OCI-LY7 (cell line): Measurements from ENCODE around the gene GPR180. TPM values are rescaled to one million over a fixed set of nuclear protein-coding genes. Genes with fewer than 3 reads are reported as not detected.

Source experiments
- BruUV-seq: library from RNA; stranded (reverse); fragments of 400-500 nt; replicated peaks from 2 replicates; lab custom pipeline; 2021; lab: Mats Ljungman, UMichigan
- CTCF ChIA-PET: fragments of 300-600 bp; sonication (Branson Sonifier 250); formaldehyde crosslinking; loops from one replicate; lab custom pipeline; 2022; ENCODE audit warnings: antibody characterized with exemption; ENCODE audit not compliant: unreplicated experiment; lab: Charles Lee
- POLR2A ChIA-PET: fragments of 300-600 bp; sonication (Branson Sonifier 250); formaldehyde crosslinking; loops from one replicate; lab custom pipeline; 2022; ENCODE audit warnings: antibody characterized with exemption; lab: Charles Lee
- DNase-seq: peaks from one replicate; pipeline ENCODE4 v3.0.0-alpha.2; 2015; ENCODE audit warnings: low spot score
- H2AFZ ChIP-seq: fragments of 200-600 bp; sonication (generic), shearing (Covaris generic); 2 replicates; pipeline ENCODE4 v1.6.1; 2014; ENCODE audit warnings: mild to moderate bottlenecking, antibody characterized with exemption, low read length, moderate library complexity
- H3K27ac ChIP-seq: fragments of 200-600 bp; sonication (generic); 2 replicates; pipeline ENCODE4 v1.5.1; 2014; ENCODE audit warnings: mixed run types, low read depth, mild to moderate bottlenecking, moderate library complexity, low read length, inconsistent platforms; ENCODE audit not compliant: poor library complexity, severe bottlenecking
- H3K36me3 ChIP-seq: fragments of 200-600 bp; sonication (generic); 2 replicates; pipeline ENCODE4 v1.6.1; 2014; ENCODE audit warnings: mild to moderate bottlenecking, antibody characterized with exemption, low read length, moderate library complexity, mixed read lengths; ENCODE audit not compliant: insufficient read depth
- H3K4me1 ChIP-seq: fragments of 200-600 bp; sonication (generic); 2 replicates; pipeline ENCODE4 v1.5.1; 2014; ENCODE audit warnings: mild to moderate bottlenecking, low read length; ENCODE audit not compliant: insufficient read depth, poor library complexity, severe bottlenecking
- H3K4me2 ChIP-seq: fragments of 200-600 bp; sonication (generic); 2 replicates; pipeline ENCODE4 v1.6.1; 2014; ENCODE audit warnings: mild to moderate bottlenecking, low read length
- H3K4me3 ChIP-seq: fragments of 200-600 bp; sonication (generic); 2 replicates; pipeline ENCODE4 v1.5.1; 2014; ENCODE audit warnings: mild to moderate bottlenecking, low read depth, low read length; ENCODE audit not compliant: poor library complexity, severe bottlenecking
- H3K79me2 ChIP-seq: fragments of 200-600 bp; sonication (generic); 2 replicates; pipeline ENCODE4 v1.6.1; 2016; ENCODE audit warnings: low read depth, mild to moderate bottlenecking, low read length, moderate library complexity, mixed read lengths; ENCODE audit not compliant: insufficient read depth
- H3K9me2 ChIP-seq: fragments of 200-600 bp; sonication (generic); 2 replicates; pipeline ENCODE4 v1.6.1; 2016; ENCODE audit warnings: mild to moderate bottlenecking, low read length, mixed read lengths; ENCODE audit not compliant: insufficient read depth
- H3K9me3 ChIP-seq: fragments of 200-600 bp; sonication (generic); 2 replicates; pipeline ENCODE4 v1.6.1; 2014; ENCODE audit warnings: mild to moderate bottlenecking, mixed run types, low read length, mixed read lengths
- H4K20me1 ChIP-seq: fragments of 200-600 bp; sonication (generic); 2 replicates; pipeline ENCODE4 v1.6.1; 2014; ENCODE audit warnings: mild to moderate bottlenecking, antibody characterized with exemption, low read length, moderate library complexity, mixed read lengths; ENCODE audit not compliant: insufficient read depth
- EZH2phosphoT487 ChIP-seq: fragments of 200-600 bp; sonication (generic); IDR thresholded peaks from 2 replicates; pipeline ENCODE4 v1.6.1; 2018; ENCODE audit warnings: low read depth, borderline replicate concordance, mild to moderate bottlenecking, mixed run types, antibody characterized with exemption, low read length, moderate library complexity, mixed read lengths
- intact Hi-C: fragments of 100-400 bp; cut with micrococcal nuclease; formaldehyde crosslinking; loops from one replicate; pipeline ENCODE4 v1.10.0; 2022; ENCODE audit not compliant: unreplicated experiment
- total RNA-seq, 2 experiments: library from RNA; depleted of rRNA in 1 of 2; stranded (reverse); fragments of >200 nt in 1 of 2; shearing (Covaris generic) in 1 of 2; gene quantifications; 2 replicates each; pipeline ENCODE4 v1.2.3, GENCODE V29; 2014 to 2022
- TF ChIP-seq, protein P1 (sequence below): fragments of 200-600 bp; sonication (generic); conservative IDR thresholded peaks from 2 replicates; pipeline ENCODE4 v1.5.1; 2014; ENCODE audit warnings: mild to moderate bottlenecking, antibody characterized with exemption, low read length, moderate library complexity, mixed read lengths

Gene GPR180
- total RNA-seq, 2 experiments from 2014 or later, result 3.9 to 4.1 TPM

DNA sequence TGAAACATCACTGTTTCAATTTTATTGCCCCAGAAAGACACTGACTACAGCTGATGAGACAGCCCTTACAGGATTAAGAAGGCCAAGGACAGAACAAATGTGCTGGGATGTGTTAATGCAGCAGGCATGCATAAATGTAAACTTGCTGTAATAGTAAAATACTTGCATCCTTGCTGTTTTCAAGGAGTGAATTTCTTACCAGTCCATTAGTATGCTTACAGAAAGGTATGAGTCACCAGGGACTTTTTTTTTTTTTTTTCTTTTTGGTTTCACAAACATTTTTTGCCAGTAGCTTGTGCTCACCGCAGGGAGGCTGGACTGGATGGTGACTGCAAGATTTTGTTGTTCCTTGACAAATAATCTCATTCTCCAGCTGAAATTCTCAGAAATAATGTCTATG lies 55.1 kb downstream of the GPR180 start:
- CTCF ChIA-PET, result no interaction called here
- H3K9me3 ChIP-seq, result no peaks in the 10 kb centered on the region
- TF ChIP-seq, protein P1, sequence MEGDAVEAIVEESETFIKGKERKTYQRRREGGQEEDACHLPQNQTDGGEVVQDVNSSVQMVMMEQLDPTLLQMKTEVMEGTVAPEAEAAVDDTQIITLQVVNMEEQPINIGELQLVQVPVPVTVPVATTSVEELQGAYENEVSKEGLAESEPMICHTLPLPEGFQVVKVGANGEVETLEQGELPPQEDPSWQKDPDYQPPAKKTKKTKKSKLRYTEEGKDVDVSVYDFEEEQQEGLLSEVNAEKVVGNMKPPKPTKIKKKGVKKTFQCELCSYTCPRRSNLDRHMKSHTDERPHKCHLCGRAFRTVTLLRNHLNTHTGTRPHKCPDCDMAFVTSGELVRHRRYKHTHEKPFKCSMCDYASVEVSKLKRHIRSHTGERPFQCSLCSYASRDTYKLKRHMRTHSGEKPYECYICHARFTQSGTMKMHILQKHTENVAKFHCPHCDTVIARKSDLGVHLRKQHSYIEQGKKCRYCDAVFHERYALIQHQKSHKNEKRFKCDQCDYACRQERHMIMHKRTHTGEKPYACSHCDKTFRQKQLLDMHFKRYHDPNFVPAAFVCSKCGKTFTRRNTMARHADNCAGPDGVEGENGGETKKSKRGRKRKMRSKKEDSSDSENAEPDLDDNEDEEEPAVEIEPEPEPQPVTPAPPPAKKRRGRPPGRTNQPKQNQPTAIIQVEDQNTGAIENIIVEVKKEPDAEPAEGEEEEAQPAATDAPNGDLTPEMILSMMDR, result no peak
- TF ChIP-seq EZH2phosphoT487, result no peak
- H3K4me3 ChIP-seq, result no peak overlapping the region
- no peaks in the 10 kb centered on the region for H3K9me2 ChIP-seq
- no peaks in the 10 kb centered on the region for H3K36me3 ChIP-seq
- H2AFZ ChIP-seq, result no peak overlapping the region
- H3K79me2 ChIP-seq, result no peaks in the 10 kb centered on the region
- H3K4me1 ChIP-seq, result no peaks in the 10 kb centered on the region
- intact Hi-C loops, result no loop called here
- H3K27ac ChIP-seq, result no peak overlapping the region
- H3K4me2 ChIP-seq, result no peak overlapping the region
- POLR2A ChIA-PET, result no interaction called here
- no peak for DNase-seq
- no peaks in the 10 kb centered on the region for H4K20me1 ChIP-seq
- BruUV-seq, result no TSS peak

DNA sequence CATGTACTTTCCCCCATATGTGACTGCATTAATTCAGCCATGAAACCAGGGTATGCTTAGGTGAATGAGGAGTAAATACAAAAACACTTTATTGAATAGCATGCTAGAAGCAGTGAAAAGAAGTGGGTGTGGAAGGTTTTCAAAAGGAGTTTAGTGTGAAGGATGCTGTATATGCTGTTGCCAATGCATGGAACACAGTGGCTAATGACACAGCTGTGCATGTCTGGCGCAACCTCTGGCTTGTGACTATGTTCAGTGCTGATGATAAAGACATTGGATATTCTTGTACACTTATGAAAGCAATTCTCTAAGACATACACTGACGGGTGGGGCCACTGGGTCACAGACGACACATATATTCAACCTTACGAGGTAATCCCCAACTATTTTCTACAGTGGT lies 55.5 kb downstream of the GPR180 start:
- Histone ChIP-seq H3K9me3 (no peaks in the 10 kb centered on the region), H3K4me3 (no peak overlapping the region), H3K4me2 (no peak overlapping the region), H3K79me2 (no peaks in the 10 kb centered on the region), H3K27ac (no peak overlapping the region), H3K36me3 (no peaks in the 10 kb centered on the region), H4K20me1 (no peaks in the 10 kb centered on the region), H2AFZ (no peak overlapping the region), H3K4me1 (no peaks in the 10 kb centered on the region), H3K9me2 (no peaks in the 10 kb centered on the region)
- TF ChIP-seq EZH2phosphoT487, result no peak
- TF ChIP-seq, protein P1, result no peak
- CTCF ChIA-PET, result no interaction called here
- no TSS peak for BruUV-seq
- POLR2A ChIA-PET, result no interaction called here
- DNase-seq, result no peak
- intact Hi-C loops, result no loop called here

DNA sequence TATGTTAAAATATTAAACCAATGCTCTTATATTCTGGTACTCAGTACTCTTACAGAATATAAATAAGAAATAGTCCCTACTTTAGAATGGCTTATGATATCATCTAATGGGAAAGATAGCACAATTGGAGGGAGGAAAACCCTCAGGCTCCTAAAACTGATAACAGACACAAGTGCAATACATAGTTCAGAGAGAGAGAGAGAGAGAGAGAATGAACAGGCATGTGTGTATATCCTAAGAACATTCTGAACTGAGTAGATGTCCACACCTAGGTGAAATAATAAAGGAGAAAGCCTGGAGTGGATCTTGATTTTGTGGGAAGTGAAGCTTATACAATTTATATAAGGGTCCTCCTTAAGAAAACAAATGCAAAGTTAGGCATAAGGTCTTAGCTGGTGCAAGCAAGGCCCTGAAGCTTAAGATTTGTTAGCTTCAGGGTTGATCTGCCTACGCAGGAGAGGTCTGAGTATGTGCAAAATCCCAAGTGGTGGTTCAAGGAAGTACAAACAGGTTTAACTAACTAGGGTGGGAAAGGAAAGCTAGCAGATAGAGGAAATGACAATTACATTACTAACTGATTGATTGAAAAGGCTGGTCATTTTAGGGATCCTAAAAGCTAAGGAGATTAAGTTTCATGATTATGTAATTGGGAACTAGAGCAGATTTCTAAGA lies 57.4 kb downstream of the GPR180 start:
- POLR2A ChIA-PET, result interaction anchor here (0.7 to 1.2 kb wide), 4 partner anchors 8 to 252 kb away, joined by 3 to 4 read pairs (median 3); no protein-coding TSS in a partner anchor
- no TSS peak for BruUV-seq
- CTCF ChIA-PET, result no interaction called here

More for the DNA sequence above, 57.4 kb downstream of the GPR180 start:
- H3K27ac ChIP-seq, result no peak overlapping the region
- H4K20me1 ChIP-seq, result no peaks in the 10 kb centered on the region
- H3K79me2 ChIP-seq, result no peaks in the 10 kb centered on the region
- no peak overlapping the region for H3K4me3 ChIP-seq
- no peaks in the 10 kb centered on the region for H3K9me3 ChIP-seq
- no peaks in the 10 kb centered on the region for H3K4me1 ChIP-seq
- H3K4me2 ChIP-seq, result no peak overlapping the region
- no peaks in the 10 kb centered on the region for H3K36me3 ChIP-seq
- no peak for DNase-seq
- no peak overlapping the region for H2AFZ ChIP-seq
- H3K9me2 ChIP-seq, result no peaks in the 10 kb centered on the region
- intact Hi-C loops, result no loop called here
- TF ChIP-seq, protein P1, result no peak
- TF ChIP-seq EZH2phosphoT487, result no peak
